Endodermal cell (in vitro differentiated cells): ENCODE results near the gene BRD7. TPM values are rescaled to one million over a fixed set of nuclear protein-coding genes. Genes with fewer than 3 reads are reported as not detected.

ENCODE experiments used
- DNase-seq: peaks from one replicate; pipeline ENCODE4 v3.0.0-alpha.2; 2017
- H3K27ac ChIP-seq: 2 replicates; pipeline ENCODE4 v1.5.1; 2013; ENCODE audit warnings: mild to moderate bottlenecking, low read depth, low read length, moderate library complexity
- H3K27me3 ChIP-seq: 2 replicates; pipeline ENCODE4 v1.6.1; 2013; ENCODE audit warnings: mild to moderate bottlenecking, low read length, moderate library complexity; ENCODE audit not compliant: insufficient read depth, control insufficient read depth, poor library complexity, severe bottlenecking
- H3K36me3 ChIP-seq: 2 replicates; pipeline ENCODE4 v1.7.0; 2013; ENCODE audit warnings: mild to moderate bottlenecking, low read length, moderate library complexity; ENCODE audit not compliant: control insufficient read depth, insufficient read depth
- H3K4me1 ChIP-seq: one replicate; pipeline ENCODE4 v1.7.0; 2013; ENCODE audit warnings: low read length; ENCODE audit not compliant: control insufficient read depth, insufficient read depth
- H3K4me3 ChIP-seq: 2 replicates; pipeline ENCODE4 v1.5.1; 2013; ENCODE audit warnings: mild to moderate bottlenecking, low read length, moderate library complexity
- H3K9ac ChIP-seq: 2 replicates; pipeline ENCODE4 v1.6.1; 2013; ENCODE audit warnings: mild to moderate bottlenecking, low read length, moderate library complexity; ENCODE audit not compliant: poor library complexity, severe bottlenecking; ENCODE audit errors: extremely low read depth
- H3K9me3 ChIP-seq: 2 replicates; pipeline ENCODE4 v1.6.1; 2013; ENCODE audit warnings: mild to moderate bottlenecking, low read length, moderate library complexity; ENCODE audit not compliant: control insufficient read depth
- H3K27ac Mint-ChIP-seq: 2 replicates; pipeline ENCODE4 v1.8.0; 2020; ENCODE audit warnings: mixed read lengths
- H3K27me3 Mint-ChIP-seq: 2 replicates; pipeline ENCODE4 v1.8.0; 2021; ENCODE audit warnings: mild to moderate bottlenecking, mixed read lengths; ENCODE audit not compliant: insufficient read depth
- H3K36me3 Mint-ChIP-seq: 2 replicates; pipeline ENCODE4 v1.8.0; 2020; ENCODE audit warnings: low read depth, mixed read lengths
- H3K4me1 Mint-ChIP-seq: 2 replicates; pipeline ENCODE4 v1.8.0; 2020; ENCODE audit warnings: mixed read lengths
- H3K4me3 Mint-ChIP-seq: 2 replicates; pipeline ENCODE4 v1.8.0; 2020; ENCODE audit warnings: mild to moderate bottlenecking, moderate library complexity, mixed read lengths
- H3K9me3 Mint-ChIP-seq: 2 replicates; pipeline ENCODE4 v1.8.0; 2020; ENCODE audit warnings: mild to moderate bottlenecking, mixed read lengths
- WGBS, 2 experiments: methylation state at CpG; one replicate each; pipeline versions ENCODE4 v1.1.5 to v1.1.7; 2013; ENCODE audit warnings: missing lambda C conversion rate in 2 of 2, mixed read lengths in 1 of 2; ENCODE audit not compliant: insufficient coverage in 1 of 2, insufficient read length in 1 of 2; 5-methylcytosine and 5-hydroxymethylcytosine counted together
- total RNA-seq, 2 donors: library from RNA; stranded (reverse); fragmentation: NEBNext Ultra II Directional in 1 of 2; extraction: Animal tissue kit (Norgen Biotek cat#: 25700) in 1 of 2; gene quantifications; 2 replicates in 1 of 2; 3 replicates in 1 of 2; pipeline ENCODE4 v1.2.1, GENCODE V29; 2021
- TF ChIP-seq, protein P1 (sequence below): fragments of 200-600 bp; sonication (generic); conservative IDR thresholded peaks from 2 replicates; pipeline ENCODE4 v1.5.0; 2021; ENCODE audit warnings: antibody characterized with exemption, mild to moderate bottlenecking

Gene BRD7
- total RNA-seq, 2 donors from 2014 or later = 125 to 163 TPM

DNA sequence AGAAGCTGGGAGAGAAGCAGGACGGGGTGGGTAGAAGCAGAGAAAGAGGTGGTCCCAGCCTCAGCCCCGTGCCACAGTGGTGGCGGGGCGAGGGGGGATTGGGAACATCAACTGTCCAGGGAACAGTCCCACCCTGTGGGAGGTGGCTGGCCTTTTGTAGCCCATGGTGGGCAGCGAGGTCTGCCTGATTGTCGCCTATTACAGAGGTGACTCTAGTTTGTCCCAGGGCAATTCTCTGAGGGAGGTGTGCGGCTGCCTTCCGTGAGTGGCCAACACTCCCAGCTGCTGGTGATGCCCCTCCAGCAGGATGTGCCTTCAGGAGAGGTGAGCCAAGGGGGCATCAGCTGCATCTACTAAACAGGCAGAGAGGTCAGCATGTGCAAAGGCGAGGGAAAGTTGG, 5.0 kb upstream of the BRD7 start:
- H3K27ac ChIP-seq = no peak overlapping the region

DNA sequence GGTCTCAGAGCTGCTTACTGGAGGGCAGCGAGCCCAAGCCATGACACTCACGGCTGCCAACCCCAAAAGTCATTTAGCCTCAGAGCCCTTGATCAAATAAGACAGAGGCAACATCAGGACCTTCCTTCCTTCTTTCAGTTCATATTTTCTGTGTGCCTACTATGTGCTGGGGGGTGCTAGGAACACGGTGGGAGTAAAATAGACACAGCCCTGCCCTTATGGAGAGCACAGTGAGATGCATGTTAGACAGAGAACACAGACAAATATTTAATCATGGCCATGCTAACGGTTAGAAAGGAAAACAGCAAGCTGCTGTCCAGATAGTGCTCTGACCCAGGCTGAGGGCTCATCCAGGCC, 4.5 kb upstream of the BRD7 start:
- Mint-ChIP-seq H3K27me3 (no peaks in the 10 kb centered on the region), H3K4me3 (no peak overlapping the region)
- H3K27ac ChIP-seq = no peak overlapping the region

More for the DNA sequence above, 5.0 kb upstream of the BRD7 start:
- no peaks in the 10 kb centered on the region for H3K27me3 ChIP-seq
- H3K4me1 ChIP-seq = no peaks in the 10 kb centered on the region
- H3K36me3 ChIP-seq = no peaks in the 10 kb centered on the region
- H3K9ac ChIP-seq = no peak overlapping the region
- peaks cover 13% of the 10 kb centered on the region for H3K4me1 Mint-ChIP-seq
- H3K9me3 ChIP-seq = peaks cover 8% of the 10 kb centered on the region
- no peak overlapping the region for H3K27ac Mint-ChIP-seq
- no peaks in the 10 kb centered on the region for H3K36me3 Mint-ChIP-seq
- H3K9me3 Mint-ChIP-seq = peaks cover 3% of the 10 kb centered on the region
- 88 to 91% methylated on average over 9 of the region's 9 CpGs for WGBS, 2 experiments
- no peaks in the 10 kb centered on the region for H3K27me3 Mint-ChIP-seq
- H3K4me3 ChIP-seq = no peak overlapping the region
- H3K4me3 Mint-ChIP-seq = no peak overlapping the region
- TF ChIP-seq, protein P1, sequence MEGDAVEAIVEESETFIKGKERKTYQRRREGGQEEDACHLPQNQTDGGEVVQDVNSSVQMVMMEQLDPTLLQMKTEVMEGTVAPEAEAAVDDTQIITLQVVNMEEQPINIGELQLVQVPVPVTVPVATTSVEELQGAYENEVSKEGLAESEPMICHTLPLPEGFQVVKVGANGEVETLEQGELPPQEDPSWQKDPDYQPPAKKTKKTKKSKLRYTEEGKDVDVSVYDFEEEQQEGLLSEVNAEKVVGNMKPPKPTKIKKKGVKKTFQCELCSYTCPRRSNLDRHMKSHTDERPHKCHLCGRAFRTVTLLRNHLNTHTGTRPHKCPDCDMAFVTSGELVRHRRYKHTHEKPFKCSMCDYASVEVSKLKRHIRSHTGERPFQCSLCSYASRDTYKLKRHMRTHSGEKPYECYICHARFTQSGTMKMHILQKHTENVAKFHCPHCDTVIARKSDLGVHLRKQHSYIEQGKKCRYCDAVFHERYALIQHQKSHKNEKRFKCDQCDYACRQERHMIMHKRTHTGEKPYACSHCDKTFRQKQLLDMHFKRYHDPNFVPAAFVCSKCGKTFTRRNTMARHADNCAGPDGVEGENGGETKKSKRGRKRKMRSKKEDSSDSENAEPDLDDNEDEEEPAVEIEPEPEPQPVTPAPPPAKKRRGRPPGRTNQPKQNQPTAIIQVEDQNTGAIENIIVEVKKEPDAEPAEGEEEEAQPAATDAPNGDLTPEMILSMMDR = no peak
- no peak for DNase-seq

DNA sequence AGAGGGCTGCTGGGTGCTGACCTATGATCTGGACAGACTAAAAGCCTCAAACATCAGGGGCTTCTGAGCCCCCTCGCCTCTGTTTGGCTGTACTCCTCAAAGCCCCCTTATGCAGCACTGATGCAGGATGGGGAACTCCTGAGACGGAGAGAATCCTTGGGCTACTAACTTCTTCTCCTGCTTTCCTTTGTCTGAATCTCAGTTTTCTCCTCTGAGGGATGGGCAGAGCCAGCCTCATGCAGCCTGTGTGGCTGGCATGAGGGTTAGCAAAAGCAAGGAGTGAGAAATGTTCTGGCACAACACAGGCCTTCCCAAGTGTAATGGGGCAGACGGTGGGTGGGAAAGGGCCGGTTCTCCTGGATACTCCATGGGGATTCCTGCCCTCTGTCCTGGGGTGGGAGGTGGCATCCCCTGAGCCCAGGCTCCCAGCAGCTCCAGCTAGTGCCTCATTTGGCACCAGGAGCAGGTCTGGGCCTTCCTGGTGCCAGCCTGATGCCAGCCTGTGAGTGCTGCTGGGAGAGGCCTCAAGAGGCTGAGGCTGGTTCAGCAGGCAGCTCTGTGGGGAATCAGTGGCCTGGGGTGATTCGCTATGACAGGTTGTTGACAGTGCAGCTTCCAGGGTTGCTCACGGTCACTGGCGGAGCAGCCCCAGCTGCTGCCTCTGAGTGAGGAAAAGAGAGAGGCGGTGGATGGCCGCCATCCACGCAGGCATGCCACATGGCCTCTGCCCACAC, 4.0 kb upstream of the BRD7 start:
- no peaks in the 10 kb centered on the region for H3K27me3 ChIP-seq
- Mint-ChIP-seq H3K9me3 (peaks cover 3% of the 10 kb centered on the region), H3K36me3 (no peaks in the 10 kb centered on the region), H3K4me3 (no peak overlapping the region), H3K27me3 (no peaks in the 10 kb centered on the region), H3K4me1 (peaks cover 16% of the 10 kb centered on the region), H3K27ac (no peak overlapping the region)
- TF ChIP-seq, protein P1 = no peak
- no peak overlapping the region for H3K4me3 ChIP-seq
- DNase-seq = no peak
- no peaks in the 10 kb centered on the region for H3K4me1 ChIP-seq
- no peak overlapping the region for H3K9ac ChIP-seq
- H3K36me3 ChIP-seq = no peaks in the 10 kb centered on the region
- H3K9me3 ChIP-seq = peaks cover 8% of the 10 kb centered on the region
- no peak overlapping the region for H3K27ac ChIP-seq
- 94 to 100% methylated on average over 2 to 10 of the region's 10 CpGs for WGBS, 2 experiments

More for the DNA sequence above, 4.5 kb upstream of the BRD7 start:
- H3K9ac ChIP-seq = no peak overlapping the region
- H3K9me3 Mint-ChIP-seq = peaks cover 3% of the 10 kb centered on the region
- no peaks in the 10 kb centered on the region for H3K36me3 Mint-ChIP-seq
- H3K36me3 ChIP-seq = no peaks in the 10 kb centered on the region
- no peak overlapping the region for H3K27ac Mint-ChIP-seq
- TF ChIP-seq, protein P1 = no peak
- peaks cover 13% of the 10 kb centered on the region for H3K4me1 Mint-ChIP-seq
- peaks cover 8% of the 10 kb centered on the region for H3K9me3 ChIP-seq
- no peak overlapping the region for H3K4me3 ChIP-seq
- WGBS, 2 experiments = 85 to 94% methylated on average over 3 to 4 of the region's 4 CpGs
- no peaks in the 10 kb centered on the region for H3K27me3 ChIP-seq
- DNase-seq = no peak
- H3K4me1 ChIP-seq = no peaks in the 10 kb centered on the region
